ENCODE measurements around the gene GSK3B. TPM values are rescaled to one million over a fixed set of nuclear protein-coding genes. Genes with fewer than 3 reads are reported as not detected.

GSK3B gene
- total RNA-seq, 2 donors from 2014 or later = 28.7 to 39.3 TPM

- H3K9me3 ChIP-seq = no peaks in the 10 kb centered on the region
- no peak overlapping the region for H3K27ac ChIP-seq
- no peaks in the 10 kb centered on the region for H3K27me3 ChIP-seq (replicated peaks; ENCODE audit: insufficient read depth)
- ATAC-seq (ENCODE audit: insufficient number of reproducible peaks, low FRiP score, low read depth) = no peak
- no peak for DNase-seq (ENCODE audit: low spot score)
- peak overlapping the region; percentile 90 for H3K4me3 ChIP-seq
- TF ChIP-seq CTCF (IDR thresholded peaks at IDR 0.05) = no peak
- H3K4me1 ChIP-seq (ENCODE audit: control insufficient read depth in 1 of 2, low read depth in 2 of 2) = peaks cover 21 to 43% of the 10 kb centered on the region in 2 donors
- no peaks in the 10 kb centered on the region for H3K36me3 ChIP-seq
Observed at GRCh38 chr3:120092474-120092873, 1.8 kb downstream of the GSK3B start.

GRCh38 chr3:120090422-120090821 lies 3.8 kb downstream of the GSK3B start:
- no peak for TF ChIP-seq CTCF (IDR thresholded peaks at IDR 0.05)
- H3K9me3 ChIP-seq = no peaks in the 10 kb centered on the region
- peaks cover 20 to 37% of the 10 kb centered on the region in 2 donors for H3K4me1 ChIP-seq (ENCODE audit: control insufficient read depth in 1 of 2, low read depth in 2 of 2)
- ATAC-seq (ENCODE audit: insufficient number of reproducible peaks, low FRiP score, low read depth) (no peak), DNase-seq (ENCODE audit: low spot score) (no peak)
- H3K27ac ChIP-seq = no peak overlapping the region
- H3K36me3 ChIP-seq = no peaks in the 10 kb centered on the region
- no peaks in the 10 kb centered on the region for H3K27me3 ChIP-seq (replicated peaks; ENCODE audit: insufficient read depth)
- H3K4me3 ChIP-seq = peak overlapping the region; percentile 90

GRCh38 chr3:120089089-120089488 lies 5.2 kb downstream of the GSK3B start:
- H3K4me3 ChIP-seq = no peak overlapping the region
- H3K27ac ChIP-seq = no peak overlapping the region
- no peak for TF ChIP-seq CTCF (IDR thresholded peaks at IDR 0.05)
- DNase-seq (ENCODE audit: low spot score) (no peak), ATAC-seq (ENCODE audit: insufficient number of reproducible peaks, low FRiP score, low read depth) (no peak)
- H3K9me3 ChIP-seq = no peaks in the 10 kb centered on the region
- peaks cover 20 to 37% of the 10 kb centered on the region in 2 donors for H3K4me1 ChIP-seq (ENCODE audit: control insufficient read depth in 1 of 2, low read depth in 2 of 2)
- no peaks in the 10 kb centered on the region for H3K27me3 ChIP-seq (replicated peaks; ENCODE audit: insufficient read depth)
- no peaks in the 10 kb centered on the region for H3K36me3 ChIP-seq

- no peak for TF ChIP-seq CTCF (IDR thresholded peaks at IDR 0.05)
- Histone ChIP-seq H3K27ac (no peak overlapping the region), H3K4me3 (no peak overlapping the region), H3K4me1 (ENCODE audit: control insufficient read depth in 1 of 2, low read depth in 2 of 2) (peaks cover 20 to 40% of the 10 kb centered on the region in 2 donors), H3K27me3 (replicated peaks; ENCODE audit: insufficient read depth) (no peaks in the 10 kb centered on the region), H3K36me3 (no peaks in the 10 kb centered on the region), H3K9me3 (no peaks in the 10 kb centered on the region)
- ATAC-seq (ENCODE audit: insufficient number of reproducible peaks, low FRiP score, low read depth) (no peak), DNase-seq (ENCODE audit: low spot score) (no peak)
Observed at GRCh38 chr3:120088622-120089021, 5.6 kb downstream of the GSK3B start.

GRCh38 chr3:120081719-120082118 lies 12.5 kb downstream of the GSK3B start:
- TF ChIP-seq CTCF (IDR thresholded peaks at IDR 0.05) = no peak
- no peaks in the 10 kb centered on the region for H3K9me3 ChIP-seq
- no peak overlapping the region for H3K4me3 ChIP-seq
- ATAC-seq (ENCODE audit: insufficient number of reproducible peaks, low FRiP score, low read depth) (no peak), DNase-seq (ENCODE audit: low spot score) (no peak)
- H3K27me3 ChIP-seq (replicated peaks; ENCODE audit: insufficient read depth) = no peaks in the 10 kb centered on the region
- no peak overlapping the region for H3K27ac ChIP-seq
- H3K36me3 ChIP-seq = no peaks in the 10 kb centered on the region
- H3K4me1 ChIP-seq (ENCODE audit: control insufficient read depth in 1 of 2, low read depth in 2 of 2) = peaks cover 13 to 46% of the 10 kb centered on the region in 2 donors

Data from thoracic aorta (tissue), 2 donors.